H1 (cell line): ENCODE measurements around the gene GPC6. TPM values are rescaled to one million over a fixed set of nuclear protein-coding genes. Genes with fewer than 3 reads are reported as not detected.

Source experiments
- CTCF ChIA-PET: fragments of 300-600 bp; sonication (Branson Sonifier 250); formaldehyde crosslinking; loops from one replicate; lab custom pipeline; 2021; ENCODE audit not compliant: partially characterized antibody; lab: Charles Lee
- POLR2A ChIA-PET: fragments of 300-600 bp; sonication (Branson Sonifier 250); formaldehyde crosslinking; loops from one replicate; lab custom pipeline; 2021; ENCODE audit warnings: inconsistent platforms; ENCODE audit not compliant: partially characterized antibody; lab: Charles Lee
- DNase-seq, 2 experiments: peaks; one replicate each; pipeline versions ENCODE4 v3.0.0 to v3.0.0-alpha.2; 2010 to 2022; ENCODE audit warnings: low spot score in 2 of 2, low read depth in 1 of 2, mixed read lengths in 1 of 2
- FAIRE-seq: peaks from 2 replicates; lab custom pipeline; 2011; peaks lifted over from hg19 to GRCh38; lab: Jason Lieb, UNC
- H2AFZ ChIP-seq: 2 replicates; pipeline ENCODE4 v1.8.1; 2012; ENCODE audit warnings: low read length, inconsistent platforms
- H2AK5ac ChIP-seq: 2 replicates; pipeline ENCODE4 v1.6.1; 2013; ENCODE audit warnings: low read depth, low read length
- H2BK120ac ChIP-seq: replicated peaks from 2 replicates; pipeline ENCODE3; 2013; ENCODE audit warnings: low read depth, low read length, inconsistent platforms
- H2BK12ac ChIP-seq: 2 replicates; pipeline ENCODE4 v1.6.1; 2013; ENCODE audit warnings: low read depth, low read length
- H2BK15ac ChIP-seq: 2 replicates; pipeline ENCODE4 v1.6.1; 2013; ENCODE audit warnings: low read length
- H2BK20ac ChIP-seq: 2 replicates; pipeline ENCODE4 v1.6.1; 2013; ENCODE audit warnings: low read length
- H2BK5ac ChIP-seq: 2 replicates; pipeline ENCODE4 v1.6.1; 2013; ENCODE audit warnings: low read depth, low read length
- H3K14ac ChIP-seq: 2 replicates; pipeline ENCODE4 v1.6.1; 2013; ENCODE audit warnings: inconsistent platforms; ENCODE audit not compliant: insufficient read length
- H3K18ac ChIP-seq: 2 replicates; pipeline ENCODE4 v1.6.1; 2013; ENCODE audit warnings: low read length; ENCODE audit errors: extremely low read depth
- H3K23ac ChIP-seq: 2 replicates; pipeline ENCODE4 v1.6.1; 2013; ENCODE audit warnings: inconsistent platforms; ENCODE audit not compliant: insufficient read length
- H3K23me2 ChIP-seq: 2 replicates; pipeline ENCODE4 v1.6.1; 2013; ENCODE audit warnings: low read depth, low read length
- H3K27ac ChIP-seq: 2 replicates; pipeline ENCODE4 v1.6.1; 2011; ENCODE audit warnings: low read depth, low read length, inconsistent platforms
- H3K27me3 ChIP-seq, 4 experiments: replicated peaks in 1 of 4; 1 replicate in 1 of 4; 2 replicates in 3 of 4; pipeline versions ENCODE4 v1.6.1 to v1.8.1; 2011 to 2013; ENCODE audit warnings: low read length in 3 of 4, mild to moderate bottlenecking in 3 of 4, inconsistent platforms in 2 of 4, mixed read lengths in 2 of 4, moderate library complexity in 1 of 4; ENCODE audit not compliant: control insufficient read depth in 3 of 4, insufficient read depth in 3 of 4; ENCODE audit errors: extremely low read depth in 1 of 4
- H3K36me3 ChIP-seq, 4 experiments: 2 replicates each; pipeline versions ENCODE4 v1.6.1 to v1.8.1; 2011 to 2013; ENCODE audit warnings: mild to moderate bottlenecking in 4 of 4, low read length in 3 of 4, moderate library complexity in 2 of 4, control low read depth in 1 of 4, inconsistent platforms in 1 of 4; ENCODE audit not compliant: insufficient read depth in 4 of 4, control insufficient read depth in 2 of 4
- H3K4ac ChIP-seq: replicated peaks from 2 replicates; pipeline ENCODE3; 2013; ENCODE audit warnings: low read length, low read depth, mixed read lengths, inconsistent platforms; ENCODE audit not compliant: insufficient read length
- H3K4me1 ChIP-seq, 4 experiments: replicated peaks in 1 of 4; 1 replicate in 1 of 4; 2 replicates in 3 of 4; pipeline versions ENCODE4 v1.6.1 to v1.8.1; 2011 to 2013; ENCODE audit warnings: low read length in 3 of 4, inconsistent platforms in 2 of 4, mixed read lengths in 1 of 4; ENCODE audit not compliant: insufficient read depth in 4 of 4, control insufficient read depth in 3 of 4
- H3K4me2 ChIP-seq, 2 experiments: 2 replicates each; pipeline versions ENCODE4 v1.6.1 to v1.8.1; 2011 to 2013; ENCODE audit warnings: low read depth in 2 of 2, low read length in 2 of 2, control low read depth in 1 of 2, inconsistent platforms in 1 of 2, mild to moderate bottlenecking in 1 of 2; ENCODE audit not compliant: insufficient read depth in 1 of 2
- H3K4me3 ChIP-seq, 4 experiments: fragments of 200-600, 300-600 bp in 1 of 4; sonication (generic), shearing (Covaris generic), sonication (Bioruptor Twin) in 1 of 4; 2 replicates each; pipeline versions ENCODE4 v1.5.1 to v1.8.1; 2011 to 2016; ENCODE audit warnings: low read length in 4 of 4, low read depth in 3 of 4, control low read depth in 2 of 4, inconsistent platforms in 2 of 4, mild to moderate bottlenecking in 2 of 4, mixed read lengths in 1 of 4, moderate library complexity in 1 of 4; ENCODE audit not compliant: insufficient read depth in 2 of 4; ENCODE audit errors: extremely low read depth in 1 of 4
- H3K56ac ChIP-seq: replicated peaks from 2 replicates; pipeline ENCODE3; 2013; ENCODE audit warnings: low read depth, mild to moderate bottlenecking, mixed read lengths, low read length, inconsistent platforms; ENCODE audit not compliant: insufficient read length
- H3K79me1 ChIP-seq: 2 replicates; pipeline ENCODE4 v1.6.1; 2013; ENCODE audit warnings: low read depth, low read length, control low read depth
- H3K79me2 ChIP-seq, 2 experiments: 2 replicates each; pipeline versions ENCODE4 v1.6.1 to v1.8.1; 2012 to 2013; ENCODE audit warnings: low read length in 2 of 2, mild to moderate bottlenecking in 2 of 2, inconsistent platforms in 1 of 2; ENCODE audit not compliant: insufficient read depth in 2 of 2, control insufficient read depth in 1 of 2
- H3K9ac ChIP-seq, 4 experiments: replicated peaks in 1 of 4; 1 replicate in 1 of 4; 2 replicates in 3 of 4; pipeline versions ENCODE4 v1.6.1 to v1.8.1; 2011 to 2013; ENCODE audit warnings: low read depth in 3 of 4, low read length in 3 of 4, control low read depth in 2 of 4, mild to moderate bottlenecking in 2 of 4, moderate library complexity in 2 of 4, inconsistent platforms in 1 of 4; ENCODE audit errors: extremely low read depth in 1 of 4
- H3K9me3 ChIP-seq, 2 experiments: 2 replicates each; pipeline versions ENCODE4 v1.6.1 to v1.8.1; 2012 to 2013; ENCODE audit warnings: mild to moderate bottlenecking in 2 of 2, moderate library complexity in 2 of 2, control low read depth in 1 of 2, inconsistent platforms in 1 of 2, low read depth in 1 of 2, low read length in 1 of 2, mixed read lengths in 1 of 2; ENCODE audit not compliant: insufficient read depth in 2 of 2
- H4K20me1 ChIP-seq, 2 experiments: replicated peaks in 1 of 2; 2 replicates each; pipeline versions ENCODE3 to v1.8.1; 2011 to 2013; ENCODE audit warnings: inconsistent platforms in 2 of 2, low read length in 2 of 2, mild to moderate bottlenecking in 1 of 2; ENCODE audit not compliant: insufficient read depth in 2 of 2, control insufficient read depth in 1 of 2
- H4K5ac ChIP-seq: 2 replicates; pipeline ENCODE4 v1.6.1; 2013; ENCODE audit warnings: low read length, low read depth, mixed read lengths, inconsistent platforms; ENCODE audit not compliant: insufficient read length
- H4K8ac ChIP-seq: 2 replicates; pipeline ENCODE4 v1.8.0; 2013; ENCODE audit warnings: mild to moderate bottlenecking, moderate library complexity, low read length, inconsistent platforms; ENCODE audit not compliant: insufficient read depth; ENCODE audit errors: extremely low read depth
- H4K91ac ChIP-seq: replicated peaks from 2 replicates; pipeline ENCODE3; 2013; ENCODE audit warnings: low read length, mixed read lengths, inconsistent platforms; ENCODE audit not compliant: insufficient read length
- ASH2L ChIP-seq: fragments of 200-600, 300-600 bp; sonication (generic); IDR thresholded peaks from one replicate; pipeline ENCODE4 v1.7.1; 2017; ENCODE audit warnings: low read length
- CHD1 ChIP-seq: IDR thresholded peaks from 2 replicates; pipeline ENCODE4 v1.6.1; 2012; ENCODE audit warnings: low read depth, low read length, improper control_type of control experiment
- CTBP2 ChIP-seq: IDR thresholded peaks from 2 replicates; pipeline ENCODE4 v1.7.0; 2011; ENCODE audit warnings: borderline replicate concordance, mild to moderate bottlenecking, moderate library complexity, mixed read lengths, low read length; ENCODE audit not compliant: insufficient read depth, insufficient read length
- CTCF ChIP-seq, 3 experiments: IDR thresholded peaks; 1 replicate in 2 of 3; 2 replicates in 1 of 3; pipeline versions ENCODE4 v1.5.1 to v1.6.1; 2011; ENCODE audit warnings: low read length in 3 of 3, mild to moderate bottlenecking in 3 of 3, inconsistent platforms in 2 of 3, low read depth in 1 of 3, moderate library complexity in 1 of 3; ENCODE audit not compliant: insufficient read depth in 1 of 3; ENCODE audit errors: control extremely low read depth in 1 of 3
- EZH2 ChIP-seq: fragments of 200-600 bp; sonication (generic); IDR thresholded peaks from 2 replicates; pipeline ENCODE4 v1.7.1; 2012; ENCODE audit warnings: low read depth, mild to moderate bottlenecking, moderate library complexity, low read length, inconsistent platforms; ENCODE audit not compliant: severe bottlenecking
- RBBP5 ChIP-seq: IDR thresholded peaks from 2 replicates; pipeline ENCODE4 v1.7.1; 2012; ENCODE audit warnings: low read depth, mild to moderate bottlenecking, inconsistent platforms, low read length, moderate library complexity, borderline replicate concordance
- SUZ12 ChIP-seq: fragments of 200-600 bp; sonication (generic); IDR thresholded peaks from 2 replicates; pipeline ENCODE4 v1.6.1; 2012; ENCODE audit warnings: mild to moderate bottlenecking, inconsistent platforms, low read length, moderate library complexity, mixed read lengths
- TAF7 ChIP-seq: optimal IDR thresholded peaks from 2 replicates; pipeline ENCODE3; 2011; ENCODE audit warnings: low read depth, mild to moderate bottlenecking, inconsistent platforms, low read length, moderate library complexity, borderline replicate concordance
- WGBS, 2 experiments: shearing (Covaris generic) in 1 of 2; methylation state at CpG; one replicate each; pipeline versions ENCODE4 v1.1.6 to v1.1.7; 2013 to 2015; ENCODE audit warnings: low lambda C conversion rate in 2 of 2, mixed read lengths in 2 of 2, inconsistent platforms in 1 of 2, low coverage in 1 of 2, missing lambda C conversion rate in 1 of 2; ENCODE audit not compliant: insufficient replicate concordance in 2 of 2, insufficient coverage in 1 of 2, insufficient read length in 1 of 2; ENCODE audit errors: extremely low coverage in 1 of 2, missing lambda C conversion rate in 1 of 2; 5-methylcytosine and 5-hydroxymethylcytosine counted together
- polyA plus RNA-seq, 7 experiments: library from polyadenylated mRNA; depleted of rRNA in 3 of 7; stranded (reverse) in 5 of 7; unstranded in 2 of 7; fragments of >200 nt in 5 of 7; fragments of 200-250 nt in 2 of 7; gene quantifications; 1 replicate in 5 of 7; 2 replicates in 1 of 7; 4 replicates in 1 of 7; pipeline versions ENCODE4 v1.2.1 to v1.2.3, GENCODE V29; 2011 to 2013; ENCODE audit warnings: missing spikeins in 2 of 7, mixed read lengths in 2 of 7
- total RNA-seq: library from RNA; stranded (reverse); fragmentation: NEBNext Ultra II Directional; extraction: Animal tissue kit (Norgen Biotek cat#: 25700); gene quantifications from 2 replicates; pipeline ENCODE4 v1.2.1, GENCODE V29; 2021

GPC6 gene
- total and polyA plus RNA-seq, 2 of the 8 experiments (the other 6 are each of a cell fraction or from before 2014, with no cell fraction given), result 5.4 to 12.0 TPM

GRCh38 chr13:93227280-93227877 is 772 bp downstream of the GPC6 start:
- H3K4me2 ChIP-seq, result peak overlapping the region; percentile 88 to 98
- ChIA-PET CTCF (interaction anchor here (1.1 to 2.7 kb wide), 4 partner anchors 17 to 965 kb away, joined by 4 to 10 read pairs (median 5); no protein-coding TSS in a partner anchor), POLR2A (interaction anchor here (1.5 to 2.3 kb wide), 3 partner anchors 8 to 222 kb away, joined by 3 to 23 read pairs (median 7); no protein-coding TSS in a partner anchor)
- WGBS, 2 experiments, result 2% methylated on average over 43 of the region's 55 CpGs; no CpG with 5 or more reads in 1 of the 2 experiments
- no peak overlapping the region; the same call in 1 of the 2 replicates for H2BK20ac ChIP-seq
- peak overlapping the region; percentile 37; the same call in 1 of the 2 replicates for H2AFZ ChIP-seq
- H3K56ac ChIP-seq, result peak overlapping the region; percentile 48
- FAIRE-seq (no peak), DNase-seq (peak in 1 of 2 experiments; percentile 81)
- peaks cover 0 to 26% of the 10 kb centered on the region in 2 experiments; a peak in 2 of 4 replicates for H3K79me2 ChIP-seq
- peak overlapping the region; percentile 66 to 80 (median 75) for H3K9ac ChIP-seq
- H3K23me2 ChIP-seq, result peaks cover 11% of the 10 kb centered on the region; the same call in 1 of the 2 replicates
- no peak overlapping the region for H2AK5ac ChIP-seq
- no peak overlapping the region for H4K5ac ChIP-seq
- no peak overlapping the region for H3K14ac ChIP-seq
- H4K20me1 ChIP-seq, result no peaks in the 10 kb centered on the region
- 0 out of 2 replicates have a peak overlapping the region, but pooled peaks have one; percentile 33 for H2BK12ac ChIP-seq
- no peak overlapping the region for H3K4ac ChIP-seq
- no peaks in the 10 kb centered on the region for H3K79me1 ChIP-seq
- H3K36me3 ChIP-seq, result no peaks in the 10 kb centered on the region
- no peaks in the 10 kb centered on the region for H3K27me3 ChIP-seq
- H3K27ac ChIP-seq, result no peak overlapping the region
- peak overlapping the region; percentile 81 to 89 (median 84) for H3K4me3 ChIP-seq
- H2BK15ac ChIP-seq, result no peak overlapping the region; the same call in 1 of the 2 replicates
- peak overlapping the region; percentile 79; the same call in 1 of the 2 replicates for H4K8ac ChIP-seq
- H3K18ac ChIP-seq, result peak overlapping the region; percentile 76
- no peaks in the 10 kb centered on the region for H3K9me3 ChIP-seq
- no peak overlapping the region for H3K23ac ChIP-seq
- H2BK120ac ChIP-seq, result peak overlapping the region; percentile 55
- peak overlapping the region; percentile 75 for H4K91ac ChIP-seq
- peak overlapping the region; percentile 79; the same call in 1 of the 2 replicates for H2BK5ac ChIP-seq
- H3K4me1 ChIP-seq, result peaks cover 0 to 14% (median 13%) of the 10 kb centered on the region in 4 experiments; a peak in 6 of 7 replicates
- peak; percentile 49; the same call in 1 of the 2 replicates for TF ChIP-seq RBBP5
- peak; percentile 54 for TF ChIP-seq EZH2
- TF ChIP-seq CHD1, result no peak
- no peak for TF ChIP-seq TAF7
- TF ChIP-seq SUZ12, result no peak
- peak; percentile 29 for TF ChIP-seq ASH2L
- TF ChIP-seq CTCF (IDR thresholded peaks at IDR 0.05; ENCODE audit: control extremely low read depth in 1 of 3, insufficient read depth in 1 of 3, low read depth in 1 of 3, low read length in 3 of 3), result peak in 1 of 3 experiments; percentile 2; a peak in 1 of 4 replicates
- peak; percentile 21 for TF ChIP-seq CTBP2
